Liver (tissue), 9 donors: Measurements from ENCODE around the gene SP140L. TPM values are rescaled to one million over a fixed set of nuclear protein-coding genes. Genes with fewer than 3 reads are reported as not detected.

ENCODE experiments used
- DNase-seq: peaks from one replicate; pipeline ENCODE4 v3.0.0-alpha.2; 2017; ENCODE audit warnings: low spot score
- H3K27ac ChIP-seq, 2 donors: one replicate each; pipeline ENCODE4 v1.7.0; 2013; ENCODE audit warnings: inconsistent platforms in 2 of 2, low read length in 2 of 2, control low read depth in 1 of 2, low read depth in 1 of 2, mild to moderate bottlenecking in 1 of 2
- H3K27me3 ChIP-seq, 4 donors: one replicate each; pipeline versions ENCODE4 v1.6.1 to v1.7.0; 2013; ENCODE audit warnings: low read length in 3 of 4, inconsistent platforms in 1 of 4, mild to moderate bottlenecking in 1 of 4, moderate library complexity in 1 of 4; ENCODE audit not compliant: control insufficient read depth in 4 of 4, insufficient read depth in 4 of 4
- H3K36me3 ChIP-seq, 4 donors: one replicate each; pipeline versions ENCODE4 v1.6.1 to v1.7.0; 2013; ENCODE audit warnings: low read length in 3 of 4, mild to moderate bottlenecking in 3 of 4, low read depth in 1 of 4, moderate library complexity in 1 of 4; ENCODE audit not compliant: control insufficient read depth in 4 of 4, insufficient read depth in 3 of 4
- H3K4me1 ChIP-seq, 4 donors: one replicate each; pipeline versions ENCODE4 v1.6.1 to v1.7.0; 2013; ENCODE audit warnings: low read length in 3 of 4, mild to moderate bottlenecking in 3 of 4, moderate library complexity in 1 of 4; ENCODE audit not compliant: control insufficient read depth in 4 of 4, insufficient read depth in 4 of 4
- H3K4me3 ChIP-seq, 3 donors: one replicate each; pipeline versions ENCODE4 v1.6.1 to v1.7.0; 2013; ENCODE audit warnings: low read length in 3 of 3, control low read depth in 1 of 3, low read depth in 1 of 3, mild to moderate bottlenecking in 1 of 3
- H3K9ac ChIP-seq, 2 donors: one replicate each; pipeline ENCODE4 v1.7.0; 2013; ENCODE audit warnings: low read length in 2 of 2, mild to moderate bottlenecking in 2 of 2, moderate library complexity in 2 of 2, control low read depth in 1 of 2, low read depth in 1 of 2
- H3K9me3 ChIP-seq, 4 donors: one replicate each; pipeline versions ENCODE4 v1.6.1 to v1.7.0; 2013; ENCODE audit warnings: low read length in 3 of 4; ENCODE audit not compliant: control insufficient read depth in 4 of 4
- CTCF ChIP-seq: fragments of 150-350 bp; IDR thresholded peaks from 2 replicates; pipeline ENCODE4 v1.5.1; 2017; ENCODE audit warnings: improper control_type of control experiment, low read depth, low read length; ENCODE audit not compliant: missing input control
- EGR1 ChIP-seq, 2 donors: IDR thresholded peaks; 2 replicates each; pipeline ENCODE4 v1.6.1; 2016 to 2018; ENCODE audit warnings: antibody characterized with exemption in 2 of 2, low read depth in 2 of 2
- FOXA1 ChIP-seq: IDR thresholded peaks from 2 replicates; pipeline ENCODE4 v1.6.1; 2016; ENCODE audit warnings: antibody characterized with exemption
- FOXA2 ChIP-seq: IDR thresholded peaks from 2 replicates; pipeline ENCODE4 v1.6.1; 2016; ENCODE audit warnings: antibody characterized with exemption
- GABPA ChIP-seq, 2 donors: IDR thresholded peaks in 1 of 2; conservative IDR thresholded peaks in 1 of 2; 2 replicates each; pipeline ENCODE4 v1.6.1; 2016; ENCODE audit warnings: antibody characterized with exemption in 2 of 2, mild to moderate bottlenecking in 1 of 2, moderate library complexity in 1 of 2
- HNF4A ChIP-seq, 2 donors: conservative IDR thresholded peaks; 2 replicates each; pipeline ENCODE4 v1.6.1; 2016; ENCODE audit warnings: antibody characterized with exemption in 2 of 2, mild to moderate bottlenecking in 2 of 2
- HNF4G ChIP-seq: IDR thresholded peaks from 2 replicates; pipeline ENCODE4 v1.6.1; 2016; ENCODE audit warnings: antibody characterized with exemption
- JUND ChIP-seq, 2 donors: IDR thresholded peaks; 2 replicates each; pipeline ENCODE4 v1.6.1; 2016; ENCODE audit warnings: antibody characterized with exemption in 2 of 2
- MAX ChIP-seq: IDR thresholded peaks from 2 replicates; pipeline ENCODE4 v1.6.1; 2016; ENCODE audit warnings: antibody characterized with exemption
- NR2F2 ChIP-seq: IDR thresholded peaks from 2 replicates; pipeline ENCODE4 v1.6.1; 2016; ENCODE audit warnings: antibody characterized with exemption
- RAD21 ChIP-seq, 2 donors: IDR thresholded peaks; 2 replicates each; pipeline ENCODE4 v1.6.1; 2016; ENCODE audit warnings: antibody characterized with exemption in 2 of 2, mild to moderate bottlenecking in 2 of 2
- RXRA ChIP-seq, 2 donors: IDR thresholded peaks; 2 replicates each; pipeline ENCODE4 v1.6.1; 2017 to 2018; ENCODE audit warnings: antibody characterized with exemption in 2 of 2, mild to moderate bottlenecking in 1 of 2
- SP1 ChIP-seq: IDR thresholded peaks from 2 replicates; pipeline ENCODE4 v1.6.1; 2018; ENCODE audit warnings: antibody characterized with exemption, mild to moderate bottlenecking
- TAF1 ChIP-seq: conservative IDR thresholded peaks from 2 replicates; pipeline ENCODE4 v1.6.1; 2016; ENCODE audit warnings: antibody characterized with exemption, mild to moderate bottlenecking
- YY1 ChIP-seq: IDR thresholded peaks from 2 replicates; pipeline ENCODE4 v1.6.1; 2016; ENCODE audit warnings: antibody characterized with exemption, mild to moderate bottlenecking
- WGBS: extraction: QIAGEN DNeasy Blood & Tissue Kit; methylation state at CpG from one replicate; pipeline ENCODE4 v1.1.7; 2013; 5-methylcytosine and 5-hydroxymethylcytosine counted together
- polyA plus RNA-seq, 2 donors: library from polyadenylated mRNA; stranded (reverse) in 1 of 2; unstranded in 1 of 2; fragments of 200-250 nt in 1 of 2; fragments of >200 nt in 1 of 2; fragmentation: Nextera tagmentation in 1 of 2; extraction: Ambion mirVana in 1 of 2; gene quantifications; one replicate each; pipeline versions ENCODE4 v1.2.1 to v1.2.3, GENCODE V29; 2013 to 2015
- total RNA-seq, 2 donors: library from RNA; depleted of rRNA; stranded (reverse); fragments of >200 nt; gene quantifications; one replicate each; pipeline ENCODE4 v1.2.3, GENCODE V29; 2014
- TF ChIP-seq, protein P1 (sequence below): IDR thresholded peaks from 2 replicates; pipeline ENCODE4 v1.6.1; 2016; ENCODE audit warnings: antibody characterized with exemption
- TF ChIP-seq, protein P2 (sequence below): IDR thresholded peaks from 2 replicates; pipeline ENCODE4 v1.6.1; 2016; ENCODE audit warnings: antibody characterized with exemption
- TF ChIP-seq, protein P3 (sequence below): IDR thresholded peaks from 2 replicates; pipeline ENCODE4 v1.6.1; 2016; ENCODE audit warnings: antibody characterized with exemption, mild to moderate bottlenecking
- donor health status: healthy.
- donor health status: healthy.
- donor health status: healthy.
- donor health status: healthy.
- donor health status: healthy.

SP140L gene
- total and polyA plus RNA-seq, 4 donors = 3.1 to 21.5 (median 6.6) TPM

GRCh38 chr2:230324503-230324902 lies 2.5 kb upstream of the SP140L start:
- Histone ChIP-seq H3K4me1 (peaks cover 0 to 21% (median 9%) of the 10 kb centered on the region in 4 donors), H3K27me3 (no peaks in the 10 kb centered on the region), H3K27ac (no peak overlapping the region), H3K9me3 (peaks cover 0 to 9% (median 4%) of the 10 kb centered on the region in 4 donors), H3K9ac (no peak overlapping the region), H3K4me3 (no peak overlapping the region), H3K36me3 (peaks cover 0 to 2% (median 0%) of the 10 kb centered on the region in 4 donors)
- WGBS = 95% methylated on average over 5 of the region's 5 CpGs
- TF ChIP-seq JUND (IDR thresholded peaks at IDR 0.05) (no peak), HNF4G (no peak), GABPA (IDR thresholded peaks at IDR 0.05 in 1 of 2, conservative IDR thresholded peaks at IDR 0.05 in 1 of 2) (no peak), NR2F2 (no peak), RXRA (IDR thresholded peaks at IDR 0.05) (no peak), HNF4A (conservative IDR thresholded peaks at IDR 0.05) (no peak), TAF1 (no peak), RAD21 (IDR thresholded peaks at IDR 0.05) (no peak), FOXA1 (no peak), YY1 (no peak), MAX (no peak), EGR1 (IDR thresholded peaks at IDR 0.05; ENCODE audit: low read depth in 2 of 2) (no peak), FOXA2 (no peak), SP1 (no peak)
- TF ChIP-seq, protein P1, sequence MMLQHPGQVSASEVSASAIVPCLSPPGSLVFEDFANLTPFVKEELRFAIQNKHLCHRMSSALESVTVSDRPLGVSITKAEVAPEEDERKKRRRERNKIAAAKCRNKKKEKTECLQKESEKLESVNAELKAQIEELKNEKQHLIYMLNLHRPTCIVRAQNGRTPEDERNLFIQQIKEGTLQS = no peak
- TF ChIP-seq, protein P2, sequence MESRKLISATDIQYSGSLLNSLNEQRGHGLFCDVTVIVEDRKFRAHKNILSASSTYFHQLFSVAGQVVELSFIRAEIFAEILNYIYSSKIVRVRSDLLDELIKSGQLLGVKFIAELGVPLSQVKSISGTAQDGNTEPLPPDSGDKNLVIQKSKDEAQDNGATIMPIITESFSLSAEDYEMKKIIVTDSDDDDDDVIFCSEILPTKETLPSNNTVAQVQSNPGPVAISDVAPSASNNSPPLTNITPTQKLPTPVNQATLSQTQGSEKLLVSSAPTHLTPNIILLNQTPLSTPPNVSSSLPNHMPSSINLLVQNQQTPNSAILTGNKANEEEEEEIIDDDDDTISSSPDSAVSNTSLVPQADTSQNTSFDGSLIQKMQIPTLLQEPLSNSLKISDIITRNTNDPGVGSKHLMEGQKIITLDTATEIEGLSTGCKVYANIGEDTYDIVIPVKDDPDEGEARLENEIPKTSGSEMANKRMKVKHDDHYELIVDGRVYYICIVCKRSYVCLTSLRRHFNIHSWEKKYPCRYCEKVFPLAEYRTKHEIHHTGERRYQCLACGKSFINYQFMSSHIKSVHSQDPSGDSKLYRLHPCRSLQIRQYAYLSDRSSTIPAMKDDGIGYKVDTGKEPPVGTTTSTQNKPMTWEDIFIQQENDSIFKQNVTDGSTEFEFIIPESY = no peak
- DNase-seq = no peak

- H3K9ac ChIP-seq = no peak overlapping the region
- peaks cover 0 to 21% (median 9%) of the 10 kb centered on the region in 4 donors for H3K4me1 ChIP-seq
- TF ChIP-seq FOXA1 (no peak), FOXA2 (no peak), CTCF (no peak), NR2F2 (no peak), RXRA (IDR thresholded peaks at IDR 0.05) (no peak), HNF4G (no peak), JUND (IDR thresholded peaks at IDR 0.05) (no peak), SP1 (no peak), EGR1 (IDR thresholded peaks at IDR 0.05; ENCODE audit: low read depth in 2 of 2) (no peak), YY1 (no peak), HNF4A (conservative IDR thresholded peaks at IDR 0.05) (no peak), MAX (no peak), TAF1 (no peak), GABPA (IDR thresholded peaks at IDR 0.05 in 1 of 2, conservative IDR thresholded peaks at IDR 0.05 in 1 of 2) (no peak), RAD21 (IDR thresholded peaks at IDR 0.05) (no peak)
- TF ChIP-seq, protein P1 = no peak
- TF ChIP-seq, protein P3, sequence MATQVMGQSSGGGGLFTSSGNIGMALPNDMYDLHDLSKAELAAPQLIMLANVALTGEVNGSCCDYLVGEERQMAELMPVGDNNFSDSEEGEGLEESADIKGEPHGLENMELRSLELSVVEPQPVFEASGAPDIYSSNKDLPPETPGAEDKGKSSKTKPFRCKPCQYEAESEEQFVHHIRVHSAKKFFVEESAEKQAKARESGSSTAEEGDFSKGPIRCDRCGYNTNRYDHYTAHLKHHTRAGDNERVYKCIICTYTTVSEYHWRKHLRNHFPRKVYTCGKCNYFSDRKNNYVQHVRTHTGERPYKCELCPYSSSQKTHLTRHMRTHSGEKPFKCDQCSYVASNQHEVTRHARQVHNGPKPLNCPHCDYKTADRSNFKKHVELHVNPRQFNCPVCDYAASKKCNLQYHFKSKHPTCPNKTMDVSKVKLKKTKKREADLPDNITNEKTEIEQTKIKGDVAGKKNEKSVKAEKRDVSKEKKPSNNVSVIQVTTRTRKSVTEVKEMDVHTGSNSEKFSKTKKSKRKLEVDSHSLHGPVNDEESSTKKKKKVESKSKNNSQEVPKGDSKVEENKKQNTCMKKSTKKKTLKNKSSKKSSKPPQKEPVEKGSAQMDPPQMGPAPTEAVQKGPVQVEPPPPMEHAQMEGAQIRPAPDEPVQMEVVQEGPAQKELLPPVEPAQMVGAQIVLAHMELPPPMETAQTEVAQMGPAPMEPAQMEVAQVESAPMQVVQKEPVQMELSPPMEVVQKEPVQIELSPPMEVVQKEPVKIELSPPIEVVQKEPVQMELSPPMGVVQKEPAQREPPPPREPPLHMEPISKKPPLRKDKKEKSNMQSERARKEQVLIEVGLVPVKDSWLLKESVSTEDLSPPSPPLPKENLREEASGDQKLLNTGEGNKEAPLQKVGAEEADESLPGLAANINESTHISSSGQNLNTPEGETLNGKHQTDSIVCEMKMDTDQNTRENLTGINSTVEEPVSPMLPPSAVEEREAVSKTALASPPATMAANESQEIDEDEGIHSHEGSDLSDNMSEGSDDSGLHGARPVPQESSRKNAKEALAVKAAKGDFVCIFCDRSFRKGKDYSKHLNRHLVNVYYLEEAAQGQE = no peak
- TF ChIP-seq, protein P2 = no peak
- H3K27ac ChIP-seq = no peak overlapping the region
- no peak overlapping the region for H3K4me3 ChIP-seq
- no peaks in the 10 kb centered on the region for H3K27me3 ChIP-seq
- H3K9me3 ChIP-seq = peaks cover 0 to 9% (median 4%) of the 10 kb centered on the region in 4 donors
- 92% methylated on average over 9 of the region's 9 CpGs for WGBS
- no peak for DNase-seq
- peaks cover 0 to 2% (median 0%) of the 10 kb centered on the region in 4 donors for H3K36me3 ChIP-seq
These were observed 1.4 kb upstream of the SP140L start for GRCh38 chr2:230325316-230326243.
